SK-N-SH treated with all-trans-retinoic acid at 6 μM for 48 hours (cell line): ENCODE results near the gene DUSP3.

ENCODE experiments used
- ATAC-seq: fragments of 200-7000 bp; cut with Tn5 transposase; 3 replicates; pipeline ENCODE4 v1.9.1; 2020; ENCODE audit warnings: mild to moderate bottlenecking, moderate library complexity
- ARNTL ChIP-seq: fragments of 450-650 bp; formaldehyde crosslinking; IDR thresholded peaks from 2 replicates; pipeline ENCODE4 v1.5.0; 2020; ENCODE audit warnings: low read depth, mild to moderate bottlenecking, moderate library complexity, borderline replicate concordance
- BACH2 ChIP-seq: fragments of 250-450 bp; sonication (Bioruptor Pico); IDR thresholded peaks from 2 replicates; pipeline ENCODE4 v1.9.0; 2021; ENCODE audit warnings: mild to moderate bottlenecking, borderline replicate concordance
- ESRRG ChIP-seq: fragments of 250-450 bp; sonication (Bioruptor Pico); IDR thresholded peaks from 2 replicates; pipeline ENCODE4 v1.6.1; 2021; ENCODE audit warnings: mild to moderate bottlenecking
- GLIS3 ChIP-seq: fragments of 250-450 bp; sonication (Bioruptor Pico); IDR thresholded peaks from 2 replicates; pipeline ENCODE4 v1.5.0; 2020; ENCODE audit warnings: mild to moderate bottlenecking, moderate library complexity
- OSR1 ChIP-seq: fragments of 250-450 bp; sonication (Bioruptor Pico); IDR thresholded peaks from 2 replicates; pipeline ENCODE4 v1.8.0; 2022; ENCODE audit warnings: moderate library complexity, mild to moderate bottlenecking, inconsistent platforms
- PPARA ChIP-seq: fragments of 250-450 bp; sonication (Bioruptor Pico); IDR thresholded peaks from 2 replicates; pipeline ENCODE4 v1.5.0; 2020; ENCODE audit warnings: mild to moderate bottlenecking, borderline replicate concordance
- RARB ChIP-seq: fragments of 250-450 bp; sonication (Bioruptor Pico); IDR thresholded peaks from 2 replicates; pipeline ENCODE4 v1.8.0; 2021; ENCODE audit warnings: mild to moderate bottlenecking, moderate library complexity
- SNAI2 ChIP-seq: fragments of 250-450 bp; sonication (Bioruptor Pico); IDR thresholded peaks from 2 replicates; pipeline ENCODE4 v1.5.0; 2020; ENCODE audit warnings: mild to moderate bottlenecking, moderate library complexity
- TCF4 ChIP-seq: fragments of 250-450 bp; sonication (Bioruptor Pico); IDR thresholded peaks from 2 replicates; pipeline ENCODE4 v1.8.0; 2021; ENCODE audit warnings: mild to moderate bottlenecking, moderate library complexity, borderline replicate concordance
- TOX ChIP-seq: fragments of 250-450 bp; sonication (Bioruptor Pico); IDR thresholded peaks from 2 replicates; pipeline ENCODE4 v1.8.0; 2021; ENCODE audit warnings: mild to moderate bottlenecking, moderate library complexity, borderline replicate concordance
- TSHZ2 ChIP-seq: fragments of 250-450 bp; sonication (Bioruptor Pico); IDR thresholded peaks from 2 replicates; pipeline ENCODE4 v1.5.0; 2020; ENCODE audit warnings: mild to moderate bottlenecking, moderate library complexity
- ZC3H10 ChIP-seq: fragments of 250-450 bp; sonication (Bioruptor Pico); IDR thresholded peaks from 2 replicates; pipeline ENCODE4 v1.5.1; 2021; ENCODE audit warnings: mild to moderate bottlenecking, moderate library complexity
- ZFP3 ChIP-seq: fragments of 250-450 bp; sonication (Bioruptor Pico); IDR thresholded peaks from 2 replicates; pipeline ENCODE4 v1.5.0; 2020; ENCODE audit warnings: mild to moderate bottlenecking, moderate library complexity
- ZFP30 ChIP-seq: fragments of 450-650 bp; formaldehyde crosslinking; IDR thresholded peaks from 2 replicates; pipeline ENCODE4 v1.5.0; 2022; ENCODE audit warnings: mild to moderate bottlenecking, moderate library complexity
- ZNF565 ChIP-seq: fragments of 450-650 bp; formaldehyde crosslinking; conservative IDR thresholded peaks from 2 replicates; pipeline ENCODE4 v1.5.0; 2020; ENCODE audit warnings: low read depth, mild to moderate bottlenecking, moderate library complexity
- ZNF70 ChIP-seq: fragments of 450-650 bp; formaldehyde crosslinking; IDR thresholded peaks from 2 replicates; pipeline ENCODE4 v1.5.0; 2020; ENCODE audit warnings: mild to moderate bottlenecking, moderate library complexity
- ZNF8 ChIP-seq: fragments of 450-650 bp; formaldehyde crosslinking; IDR thresholded peaks from 2 replicates; pipeline ENCODE4 v1.5.0; 2020; ENCODE audit warnings: mild to moderate bottlenecking, moderate library complexity
- TF ChIP-seq, protein P1 (sequence below): fragments of 250-450 bp; sonication (Bioruptor Pico); IDR thresholded peaks from 2 replicates; pipeline ENCODE4 v1.8.0; 2020; ENCODE audit warnings: mild to moderate bottlenecking, moderate library complexity, borderline replicate concordance
- TF ChIP-seq, protein P2 (sequence below): fragments of 250-450 bp; sonication (Bioruptor Pico); IDR thresholded peaks from 2 replicates; pipeline ENCODE4 v1.8.0; 2021; ENCODE audit warnings: low read depth, mild to moderate bottlenecking, moderate library complexity, borderline replicate concordance
- TF ChIP-seq, protein P3 (sequence below): fragments of 250-450 bp; sonication (Bioruptor Pico); IDR thresholded peaks from 2 replicates; pipeline ENCODE4 v1.5.1; 2021; ENCODE audit warnings: mild to moderate bottlenecking, moderate library complexity
- TF ChIP-seq, protein P4 (sequence below): fragments of 250-450 bp; sonication (Bioruptor Pico); IDR thresholded peaks from 2 replicates; pipeline ENCODE4 v1.5.1; 2020; ENCODE audit warnings: low read depth, mild to moderate bottlenecking, moderate library complexity

DUSP3 gene

DNA sequence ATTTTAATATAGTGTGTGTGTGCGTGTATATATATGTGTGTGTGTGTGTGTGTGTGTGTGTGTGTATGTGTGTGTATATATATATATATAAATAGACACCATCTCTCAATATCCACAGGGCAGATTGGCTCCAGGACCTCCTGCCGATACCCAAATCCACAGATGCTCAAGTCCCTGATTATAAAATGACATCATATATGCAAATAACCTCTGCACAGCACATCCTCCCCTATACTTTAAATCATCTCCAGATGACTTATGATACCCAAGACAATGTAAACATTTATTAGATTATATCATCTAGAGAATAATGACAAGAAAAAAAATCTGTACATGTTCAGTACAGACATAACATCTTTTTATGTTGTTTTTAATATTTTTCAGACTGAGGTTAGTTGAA lies 7.8 kb downstream of the DUSP3 start (continued):
- TF ChIP-seq, protein P1, sequence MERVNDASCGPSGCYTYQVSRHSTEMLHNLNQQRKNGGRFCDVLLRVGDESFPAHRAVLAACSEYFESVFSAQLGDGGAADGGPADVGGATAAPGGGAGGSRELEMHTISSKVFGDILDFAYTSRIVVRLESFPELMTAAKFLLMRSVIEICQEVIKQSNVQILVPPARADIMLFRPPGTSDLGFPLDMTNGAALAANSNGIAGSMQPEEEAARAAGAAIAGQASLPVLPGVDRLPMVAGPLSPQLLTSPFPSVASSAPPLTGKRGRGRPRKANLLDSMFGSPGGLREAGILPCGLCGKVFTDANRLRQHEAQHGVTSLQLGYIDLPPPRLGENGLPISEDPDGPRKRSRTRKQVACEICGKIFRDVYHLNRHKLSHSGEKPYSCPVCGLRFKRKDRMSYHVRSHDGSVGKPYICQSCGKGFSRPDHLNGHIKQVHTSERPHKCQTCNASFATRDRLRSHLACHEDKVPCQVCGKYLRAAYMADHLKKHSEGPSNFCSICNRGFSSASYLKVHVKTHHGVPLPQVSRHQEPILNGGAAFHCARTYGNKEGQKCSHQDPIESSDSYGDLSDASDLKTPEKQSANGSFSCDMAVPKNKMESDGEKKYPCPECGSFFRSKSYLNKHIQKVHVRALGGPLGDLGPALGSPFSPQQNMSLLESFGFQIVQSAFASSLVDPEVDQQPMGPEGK (CRISPR knock-in tag) = no peak

GRCh38 chr17:43769859-43770258 lies 8.9 kb downstream of the DUSP3 start:
- ATAC-seq = no peak
- no peak for TF ChIP-seq ARNTL
- no peak for TF ChIP-seq PPARA
- TF ChIP-seq, protein P1 (CRISPR knock-in tag) = no peak
- TF ChIP-seq OSR1 (CRISPR knock-in tag) = no peak
- TF ChIP-seq, protein P2, sequence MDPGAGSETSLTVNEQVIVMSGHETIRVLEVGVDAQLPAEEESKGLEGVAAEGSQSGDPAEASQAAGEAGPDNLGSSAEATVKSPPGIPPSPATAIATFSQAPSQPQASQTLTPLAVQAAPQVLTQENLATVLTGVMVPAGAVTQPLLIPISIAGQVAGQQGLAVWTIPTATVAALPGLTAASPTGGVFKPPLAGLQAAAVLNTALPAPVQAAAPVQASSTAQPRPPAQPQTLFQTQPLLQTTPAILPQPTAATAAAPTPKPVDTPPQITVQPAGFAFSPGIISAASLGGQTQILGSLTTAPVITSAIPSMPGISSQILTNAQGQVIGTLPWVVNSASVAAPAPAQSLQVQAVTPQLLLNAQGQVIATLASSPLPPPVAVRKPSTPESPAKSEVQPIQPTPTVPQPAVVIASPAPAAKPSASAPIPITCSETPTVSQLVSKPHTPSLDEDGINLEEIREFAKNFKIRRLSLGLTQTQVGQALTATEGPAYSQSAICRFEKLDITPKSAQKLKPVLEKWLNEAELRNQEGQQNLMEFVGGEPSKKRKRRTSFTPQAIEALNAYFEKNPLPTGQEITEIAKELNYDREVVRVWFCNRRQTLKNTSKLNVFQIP (CRISPR knock-in tag) = no peak
- TF ChIP-seq ZC3H10 (CRISPR knock-in tag) = no peak
- no peak for TF ChIP-seq TSHZ2 (CRISPR knock-in tag)
- TF ChIP-seq ZFP3 (CRISPR knock-in tag) = no peak
- TF ChIP-seq ESRRG (CRISPR knock-in tag) = no peak
- no peak for TF ChIP-seq GLIS3
- TF ChIP-seq ZFP30 (CRISPR knock-in tag) = no peak
- TF ChIP-seq, protein P3, sequence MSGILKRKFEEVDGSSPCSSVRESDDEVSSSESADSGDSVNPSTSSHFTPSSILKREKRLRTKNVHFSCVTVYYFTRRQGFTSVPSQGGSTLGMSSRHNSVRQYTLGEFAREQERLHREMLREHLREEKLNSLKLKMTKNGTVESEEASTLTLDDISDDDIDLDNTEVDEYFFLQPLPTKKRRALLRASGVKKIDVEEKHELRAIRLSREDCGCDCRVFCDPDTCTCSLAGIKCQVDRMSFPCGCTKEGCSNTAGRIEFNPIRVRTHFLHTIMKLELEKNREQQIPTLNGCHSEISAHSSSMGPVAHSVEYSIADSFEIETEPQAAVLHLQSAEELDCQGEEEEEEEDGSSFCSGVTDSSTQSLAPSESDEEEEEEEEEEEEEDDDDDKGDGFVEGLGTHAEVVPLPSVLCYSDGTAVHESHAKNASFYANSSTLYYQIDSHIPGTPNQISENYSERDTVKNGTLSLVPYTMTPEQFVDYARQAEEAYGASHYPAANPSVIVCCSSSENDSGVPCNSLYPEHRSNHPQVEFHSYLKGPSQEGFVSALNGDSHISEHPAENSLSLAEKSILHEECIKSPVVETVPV (CRISPR knock-in tag) = no peak
- TF ChIP-seq, protein P4, sequence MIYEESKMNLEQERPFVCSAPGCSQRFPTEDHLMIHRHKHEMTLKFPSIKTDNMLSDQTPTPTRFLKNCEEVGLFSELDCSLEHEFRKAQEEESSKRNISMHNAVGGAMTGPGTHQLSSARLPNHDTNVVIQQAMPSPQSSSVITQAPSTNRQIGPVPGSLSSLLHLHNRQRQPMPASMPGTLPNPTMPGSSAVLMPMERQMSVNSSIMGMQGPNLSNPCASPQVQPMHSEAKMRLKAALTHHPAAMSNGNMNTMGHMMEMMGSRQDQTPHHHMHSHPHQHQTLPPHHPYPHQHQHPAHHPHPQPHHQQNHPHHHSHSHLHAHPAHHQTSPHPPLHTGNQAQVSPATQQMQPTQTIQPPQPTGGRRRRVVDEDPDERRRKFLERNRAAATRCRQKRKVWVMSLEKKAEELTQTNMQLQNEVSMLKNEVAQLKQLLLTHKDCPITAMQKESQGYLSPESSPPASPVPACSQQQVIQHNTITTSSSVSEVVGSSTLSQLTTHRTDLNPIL (CRISPR knock-in tag) = no peak
- no peak for TF ChIP-seq TOX (CRISPR knock-in tag)
- no peak for TF ChIP-seq ZNF8
- no peak for TF ChIP-seq ZNF565 (CRISPR knock-in tag)
- TF ChIP-seq ZNF70 (CRISPR knock-in tag) = no peak
- no peak for TF ChIP-seq RARB (CRISPR knock-in tag)
- TF ChIP-seq TCF4 (CRISPR knock-in tag) = no peak
- TF ChIP-seq BACH2 (CRISPR knock-in tag) = no peak

- ATAC-seq = no peak
- TF ChIP-seq TCF4 (CRISPR knock-in tag) (no peak), ZFP3 (CRISPR knock-in tag) (no peak), ESRRG (CRISPR knock-in tag) (no peak), PPARA (no peak), RARB (CRISPR knock-in tag) (no peak), ZNF565 (CRISPR knock-in tag) (no peak), SNAI2 (CRISPR knock-in tag) (no peak)
- TF ChIP-seq, protein P2 (CRISPR knock-in tag) = no peak
- TF ChIP-seq, protein P4 (CRISPR knock-in tag) = no peak
Measured at GRCh38 chr17:43769426-43769825, 9.4 kb downstream of the DUSP3 start.
